HG03108 (cell line): Measurements from ENCODE around the gene TGIF1.
A peak's percentile ranks its signal among the peaks of the same experiment; 100 is the strongest.

ENCODE experiments used
- ATAC-seq: cut with Tn5 transposase; IDR thresholded peaks from one replicate; pipeline ENCODE4 v1.9.1; 2021; ENCODE audit warnings: moderate library complexity; ENCODE audit not compliant: unreplicated experiment

The TGIF1 gene

DNA sequence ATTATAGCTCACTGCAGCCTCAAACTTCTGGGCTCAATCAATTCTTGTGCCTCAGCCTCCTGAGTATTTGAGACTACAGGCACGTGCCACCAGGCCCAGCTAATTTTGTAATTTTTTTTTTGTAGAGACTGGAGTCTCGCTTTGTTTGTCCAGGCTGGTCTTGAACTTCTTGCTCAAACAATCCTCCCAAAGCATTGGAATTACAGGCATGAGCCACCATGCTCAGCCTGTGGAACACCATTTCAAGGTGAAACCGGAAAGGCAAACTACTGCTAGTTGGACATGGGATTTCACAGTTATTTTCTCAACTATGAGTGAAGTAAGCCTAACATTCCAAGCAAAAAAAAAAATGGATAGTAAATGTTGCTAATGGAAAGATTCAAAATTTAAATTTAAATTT is 20.9 kb upstream of the TGIF1 start:
- no peak for ATAC-seq

DNA sequence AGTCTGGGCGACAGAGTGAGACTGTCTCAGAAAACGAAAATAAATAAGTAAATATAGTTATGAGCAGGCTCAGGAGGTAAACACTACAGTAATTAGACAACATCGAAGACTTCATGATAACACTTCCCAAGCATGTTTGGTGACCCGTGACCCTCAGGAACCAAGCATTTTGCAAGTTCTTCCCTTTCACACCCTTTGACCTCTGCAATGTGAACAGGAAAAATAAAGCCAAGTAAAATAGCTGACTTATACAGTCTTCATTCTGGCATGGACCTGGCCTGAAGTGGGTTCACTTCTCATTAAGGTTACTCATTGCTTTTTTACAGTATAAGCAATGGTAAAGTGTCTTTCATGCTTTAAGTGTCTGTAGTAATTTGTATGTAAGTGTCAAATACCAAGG is 15.3 kb upstream of the TGIF1 start:
- ATAC-seq: no peak

DNA sequence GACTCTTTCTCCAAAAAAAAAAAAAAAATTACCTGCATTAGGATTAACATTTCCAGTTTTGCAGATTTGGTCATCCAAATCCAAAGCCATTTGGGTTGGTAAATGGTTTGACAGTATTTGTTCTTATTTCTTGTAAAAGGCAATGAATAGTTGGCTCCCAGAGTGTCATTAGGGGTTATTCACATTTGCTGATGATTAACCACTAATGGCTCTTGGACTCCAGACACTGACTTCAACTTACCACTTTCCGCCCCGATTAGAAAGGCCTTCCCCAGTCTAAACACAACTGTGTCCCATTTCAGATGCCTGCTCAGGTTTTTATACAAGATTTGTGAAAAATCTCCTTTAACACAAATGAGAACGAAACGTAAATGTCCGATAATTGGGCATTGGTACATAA is 9.6 kb upstream of the TGIF1 start:
- no peak for ATAC-seq

GRCh38 chr18:3441290-3441689 is 8.7 kb upstream of the TGIF1 start:
- ATAC-seq: no peak

DNA sequence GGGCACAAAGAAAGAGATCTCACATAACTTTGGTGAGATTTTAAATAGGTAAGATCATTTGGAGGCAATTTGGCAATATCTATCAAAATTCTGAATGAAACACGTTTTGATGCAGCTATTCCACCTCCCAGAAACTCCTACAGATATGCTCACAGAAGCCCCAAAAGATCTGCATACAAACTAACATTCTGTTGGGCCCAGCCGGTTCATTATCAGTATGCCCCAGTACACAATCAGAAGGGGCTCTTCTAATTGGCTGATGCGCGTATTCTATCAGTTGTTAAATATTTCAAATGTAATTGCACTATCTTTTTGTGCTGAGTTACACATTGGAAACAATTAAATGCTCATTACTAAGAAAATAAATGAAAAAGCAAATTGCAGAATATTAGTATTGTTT is 7.1 kb upstream of the TGIF1 start:
- no peak for ATAC-seq

GRCh38 chr18:3444296-3444695 is 5.7 kb upstream of the TGIF1 start:
- ATAC-seq: no peak

- ATAC-seq: no peak
These were observed 5.0 kb upstream of the TGIF1 start for GRCh38 chr18:3444954-3445353.

- ATAC-seq: no peak
These were observed 2.7 kb upstream of the TGIF1 start for GRCh38 chr18:3447068-3447894.

GRCh38 chr18:3447895-3448837 is 1.8 kb upstream of the TGIF1 start:
- ATAC-seq: peak; percentile 62

- ATAC-seq: peak; percentile 38
These were observed 997 bp upstream of the TGIF1 start for GRCh38 chr18:3448838-3449511.

DNA sequence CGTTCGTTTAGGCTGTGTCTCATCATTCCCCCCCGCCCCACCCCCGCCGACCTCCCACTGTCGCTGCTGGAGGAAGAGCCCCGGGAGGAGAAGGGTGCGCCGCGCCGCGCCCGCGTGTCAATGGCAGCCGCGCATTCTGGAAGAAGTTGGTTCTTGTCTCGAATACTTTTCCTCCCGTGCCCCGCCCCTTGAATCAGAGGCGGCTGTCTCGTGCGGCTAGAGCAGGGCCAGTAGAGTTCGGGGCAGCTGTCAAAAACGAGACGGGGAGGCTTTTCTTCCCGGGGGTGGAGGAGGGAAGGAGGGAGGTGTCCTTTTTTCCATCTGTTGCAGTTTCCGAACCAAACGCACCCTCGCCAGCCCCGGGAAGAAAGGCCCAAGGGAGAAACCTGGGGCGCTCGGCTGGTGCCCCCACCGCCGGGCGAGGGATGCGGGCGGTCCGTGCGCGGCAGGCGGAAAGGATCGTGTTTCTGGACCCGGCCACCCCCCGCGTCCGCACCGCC is 410 bp upstream of the TGIF1 start:
- ATAC-seq: no peak

DNA sequence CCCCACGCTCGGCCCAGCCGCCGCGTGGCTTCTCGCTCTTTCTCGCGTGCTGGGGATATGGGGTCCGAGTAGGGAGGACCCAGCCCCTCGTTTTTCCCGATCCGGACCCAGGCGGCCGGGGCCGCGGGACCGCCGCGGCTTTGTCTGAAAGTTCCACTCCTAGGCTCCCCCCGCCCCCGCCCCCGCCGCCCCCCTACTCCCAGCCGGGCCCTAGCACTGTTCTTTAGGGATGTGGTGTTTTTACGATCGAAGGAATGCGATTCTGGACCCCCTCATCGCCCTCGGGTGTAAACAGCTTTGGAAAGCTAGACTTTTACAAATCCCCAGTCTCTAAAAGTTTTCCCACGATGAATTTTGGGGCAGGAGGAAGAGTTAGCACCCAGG is 819 bp downstream of the TGIF1 start:
- ATAC-seq: no peak

GRCh38 chr18:3451183-3451988 is 1.4 kb downstream of the TGIF1 start:
- no peak for ATAC-seq

DNA sequence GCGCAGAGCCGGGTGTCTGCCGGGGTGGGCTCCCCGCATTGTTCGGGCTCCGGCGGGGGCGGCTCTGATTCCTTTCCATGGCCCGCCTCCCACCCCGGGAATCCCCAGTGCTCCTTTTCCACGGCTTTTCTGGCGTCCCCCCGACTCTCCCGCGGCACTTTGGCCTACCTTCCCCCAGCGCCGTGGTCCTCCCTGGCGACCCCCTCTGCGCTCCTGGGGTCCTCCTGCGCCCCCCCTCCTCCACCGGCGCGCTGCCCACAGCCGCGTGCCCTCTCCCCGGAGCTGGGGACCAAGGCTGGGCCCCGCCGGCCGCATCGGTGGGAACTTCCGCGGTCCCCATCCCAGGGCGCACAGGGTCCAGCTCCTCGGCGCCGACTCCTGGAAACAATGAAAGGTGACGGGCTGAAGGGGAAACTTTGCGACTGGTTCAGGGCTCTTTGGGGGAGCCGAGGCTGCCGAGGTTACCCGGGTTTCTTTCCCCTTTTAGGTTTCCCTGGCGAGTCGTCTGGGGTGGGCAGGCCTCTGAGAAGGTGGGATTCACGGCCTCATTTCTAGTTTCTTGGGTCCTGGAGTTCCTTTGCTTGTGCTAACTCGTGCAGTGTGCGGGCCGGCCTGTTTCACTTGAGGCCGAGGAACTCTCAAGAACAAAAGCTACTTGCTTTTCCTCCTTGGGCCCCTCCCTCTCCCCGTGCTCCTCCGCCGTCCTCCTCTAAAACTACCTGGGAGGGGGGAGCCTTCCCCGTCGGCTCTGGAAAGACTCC is 2.2 kb downstream of the TGIF1 start:
- ATAC-seq: no peak

DNA sequence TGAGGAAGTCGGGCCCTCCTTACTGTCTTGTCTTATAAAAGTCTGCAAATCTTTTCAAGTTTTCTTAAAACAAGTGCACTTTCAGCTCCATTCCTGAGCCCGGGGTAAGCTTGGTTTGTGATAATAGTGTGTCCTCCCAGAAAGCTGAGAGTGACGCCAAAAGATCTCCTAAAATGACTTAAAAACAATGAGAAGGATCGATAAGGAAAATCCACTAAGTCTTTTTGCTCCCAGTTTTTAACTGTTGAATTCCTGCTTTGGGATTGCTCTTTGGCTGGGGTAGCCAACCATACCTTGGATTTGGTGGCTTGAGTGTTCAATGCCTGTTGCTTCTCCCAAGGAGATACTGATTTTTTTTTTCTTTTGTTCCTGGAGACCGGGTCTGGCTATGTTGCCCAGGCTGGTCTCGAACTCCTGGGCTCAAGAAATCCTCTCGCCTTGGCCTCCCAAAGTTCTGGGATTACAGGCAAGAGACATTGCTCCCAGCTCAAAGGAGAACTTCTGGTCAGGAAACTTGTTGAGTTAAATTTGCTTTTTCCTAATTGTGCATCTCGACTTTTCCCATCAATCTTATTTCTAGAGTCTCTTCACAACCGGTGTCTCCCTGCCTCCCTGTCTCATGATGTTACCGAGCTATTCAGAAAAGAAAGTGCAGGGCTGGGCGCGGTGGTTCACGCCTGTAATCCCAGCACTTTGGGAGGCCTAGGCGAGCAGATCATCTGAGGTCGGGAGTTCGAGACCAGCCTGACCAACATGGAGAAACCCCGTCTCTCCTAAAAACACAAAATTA is 3.0 kb downstream of the TGIF1 start:
- no peak for ATAC-seq

DNA sequence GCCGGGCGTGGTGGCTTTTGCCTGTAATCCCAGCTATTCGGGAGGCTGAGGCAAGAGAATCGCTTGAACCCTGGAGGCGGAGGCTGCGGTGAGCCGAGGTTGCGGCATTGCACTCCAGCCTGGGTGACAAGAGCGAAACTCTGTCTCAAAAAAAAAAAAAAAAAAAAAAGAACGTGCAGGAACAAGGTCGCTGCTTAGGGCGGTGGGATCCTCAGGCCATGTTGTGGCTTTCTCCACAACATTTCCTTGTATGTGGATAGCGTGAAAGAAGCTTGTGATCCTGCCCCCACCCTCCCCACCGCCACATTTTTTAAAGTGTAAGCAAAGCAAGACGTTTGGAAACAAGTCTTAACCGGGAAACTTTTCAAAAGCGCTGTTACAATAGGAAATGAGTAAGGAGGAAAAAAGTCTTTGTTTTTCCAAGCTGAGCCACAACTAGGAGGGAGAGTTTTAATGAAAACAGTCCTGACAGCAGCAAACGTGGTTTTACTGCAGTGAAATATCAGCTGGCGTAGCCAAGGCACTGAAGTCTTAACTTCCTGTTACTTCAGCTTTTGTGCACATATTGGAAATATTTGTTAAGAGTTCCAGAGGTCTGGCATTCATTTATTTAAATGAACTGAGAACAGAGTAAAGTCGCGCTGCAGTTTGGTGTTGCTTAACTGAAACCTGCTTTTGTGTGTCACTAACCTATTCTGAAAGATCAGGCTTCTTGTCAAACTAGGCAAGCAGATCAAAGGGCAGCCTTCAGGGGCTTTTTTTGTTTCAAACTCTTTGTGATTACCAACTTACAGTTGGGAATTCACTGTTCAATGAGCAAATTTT is 3.8 kb downstream of the TGIF1 start:
- no peak for ATAC-seq

DNA sequence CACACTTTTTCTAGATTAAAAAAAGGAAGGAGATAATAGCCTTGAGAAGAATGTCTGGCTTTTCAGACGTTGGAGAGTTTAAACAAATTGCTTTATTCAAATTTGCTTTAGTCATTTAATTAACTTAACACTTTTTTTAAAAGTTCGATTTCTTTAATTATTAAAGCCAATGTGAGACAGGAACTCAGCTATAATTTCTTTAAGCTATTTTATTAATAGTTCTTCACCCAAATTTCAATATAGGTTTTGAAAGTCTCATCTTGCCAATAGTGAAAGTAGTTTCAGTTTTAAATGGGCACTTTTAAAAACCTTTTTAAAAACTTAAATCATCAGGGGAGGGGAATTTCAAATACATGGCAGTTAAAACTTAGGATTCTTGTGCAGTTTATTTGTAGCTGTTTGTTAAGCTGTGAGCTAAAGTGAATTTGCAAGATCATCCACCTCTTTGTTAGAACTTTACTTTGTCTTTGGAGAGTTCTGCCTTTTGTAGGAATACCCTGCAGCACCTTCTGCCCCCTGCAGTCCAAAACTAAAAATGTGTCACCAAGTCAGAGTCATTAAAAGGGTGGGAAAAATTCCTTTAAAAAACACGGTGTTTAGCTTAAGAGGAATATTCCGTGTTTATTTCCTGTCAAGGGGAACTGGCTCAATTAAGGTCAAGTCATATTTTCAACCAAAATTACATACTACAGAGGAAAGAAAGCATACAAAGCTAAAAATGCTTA is 4.6 kb downstream of the TGIF1 start:
- ATAC-seq: no peak
